Activated CD8-positive, alpha-beta memory T cell treated with anti-CD3 and anti-CD28 coated beads, Interleukin-2, amount 50 U/mL, for 4 hours (primary cell): ENCODE data around the gene METTL1.

Experiments
- DNase-seq: peaks from one replicate; pipeline ENCODE4 v3.0.0-alpha.2; 2020

Gene METTL1

DNA sequence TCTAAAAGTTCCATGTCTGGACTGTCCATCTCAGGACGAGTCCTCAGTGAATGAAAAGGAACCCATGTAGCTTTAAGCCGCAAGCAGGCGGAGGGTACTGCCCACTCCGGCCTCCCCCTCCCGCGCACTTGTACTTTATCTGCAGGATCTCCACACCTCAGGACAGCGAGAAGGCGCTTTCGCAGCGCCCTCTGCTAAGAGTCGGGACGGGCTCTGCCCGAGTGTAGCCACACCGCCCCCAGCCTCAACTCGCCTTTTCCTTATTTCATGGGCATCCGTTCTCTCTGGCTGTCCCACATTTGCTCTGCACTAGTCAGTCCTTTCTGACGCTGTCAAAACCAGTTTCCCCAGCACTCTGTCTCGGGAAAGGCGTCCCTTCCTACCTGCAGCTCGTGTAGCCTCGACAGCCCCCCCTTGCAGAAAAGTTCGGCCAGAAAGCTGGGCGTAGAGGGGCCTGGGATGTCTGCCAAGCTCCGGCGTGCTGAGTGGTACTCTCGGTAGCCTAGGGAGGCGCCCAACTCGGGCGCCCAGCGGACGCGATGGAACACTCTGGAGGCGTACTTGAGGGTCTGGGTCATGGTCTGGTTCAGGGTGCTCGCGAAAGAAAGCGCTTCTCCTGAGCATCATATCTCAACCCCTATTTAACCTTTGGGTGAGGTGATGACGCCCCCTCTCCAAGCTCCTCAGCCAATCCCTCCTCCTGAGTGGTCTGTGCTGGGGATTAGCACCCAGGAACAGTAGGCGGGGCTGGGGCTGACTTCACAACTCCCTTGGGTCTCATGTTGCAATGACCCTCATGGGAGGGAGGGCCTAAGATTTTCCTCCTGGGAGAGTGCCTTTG lies 5.2 kb downstream of the METTL1 start, which contains the start of gene CYP27B1:
Gene CYP27B1 (minus strand): TSS at position 615 of the 841 bp plus-strand sequence. CDS start 37 bp downstream, at position 578.
- DNase-seq = no peak

GRCh38 chr12:57765698-57766463 lies 6.0 kb downstream of the METTL1 start:
- no peak for DNase-seq

GRCh38 chr12:57765003-57765697 lies 6.8 kb downstream of the METTL1 start:
- DNase-seq = peak; percentile 67

GRCh38 chr12:57764662-57765002 lies 7.3 kb downstream of the METTL1 start:
- no peak for DNase-seq

DNA sequence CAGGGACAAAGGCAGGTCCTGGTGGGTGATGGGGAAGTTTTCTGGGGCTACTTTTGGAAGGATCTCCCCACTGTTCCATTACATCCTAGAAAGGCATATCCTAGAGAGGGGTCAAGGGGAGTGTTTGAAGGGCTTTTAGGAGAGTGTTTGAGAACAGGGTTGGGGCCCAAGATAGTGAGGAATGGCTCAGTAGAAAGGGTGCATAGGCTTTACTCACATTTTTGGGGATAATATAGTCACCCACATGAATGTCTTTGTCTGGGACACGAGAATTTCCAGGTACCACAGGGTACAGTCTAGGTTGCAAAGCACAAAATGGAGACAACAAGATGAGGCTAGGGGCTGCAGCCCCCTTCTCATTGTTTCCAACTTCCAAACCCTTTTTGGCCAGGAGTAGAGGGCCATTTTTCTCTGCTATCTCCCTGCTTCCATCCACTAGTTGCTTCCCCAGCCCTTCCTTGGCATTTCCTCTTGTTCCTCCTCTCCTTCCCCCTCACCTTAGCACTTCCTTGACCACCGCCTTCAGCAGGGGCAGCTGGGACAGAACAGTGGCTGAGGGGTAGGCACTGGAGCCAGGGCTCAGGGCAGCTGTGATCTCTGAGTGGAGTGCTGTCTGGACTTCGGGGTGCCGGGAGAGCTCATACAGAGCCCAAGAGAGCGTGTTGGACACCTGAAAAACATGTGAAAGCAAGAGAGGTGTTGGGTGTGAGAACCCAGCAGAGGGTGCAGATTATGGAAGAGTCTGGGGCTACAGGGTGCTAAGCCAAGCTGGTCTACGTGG lies 7.8 kb downstream of the METTL1 start:
- DNase-seq = no peak

DNA sequence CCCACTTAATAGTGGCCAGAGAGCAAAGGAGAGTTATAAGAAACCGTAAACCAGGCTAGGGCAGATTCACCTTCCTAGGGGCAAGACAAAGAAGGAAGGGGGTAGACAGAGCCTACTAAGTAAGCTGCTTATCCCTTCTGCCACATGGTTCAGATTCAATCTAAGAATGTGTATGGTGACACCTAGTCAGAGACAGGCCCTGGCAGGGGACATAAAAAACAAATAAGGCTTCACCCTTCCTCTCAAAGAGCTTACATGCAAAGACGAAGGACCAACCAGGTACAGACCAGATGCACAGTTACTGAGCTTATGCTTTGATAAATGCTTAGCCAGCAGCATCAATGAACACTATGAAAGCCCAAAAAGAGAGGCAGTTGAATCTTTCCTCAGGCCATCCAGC lies 9.4 kb downstream of the METTL1 start:
- no peak for DNase-seq

GRCh38 chr12:57761391-57761998 lies 10.4 kb downstream of the METTL1 start:
- DNase-seq = no peak

DNA sequence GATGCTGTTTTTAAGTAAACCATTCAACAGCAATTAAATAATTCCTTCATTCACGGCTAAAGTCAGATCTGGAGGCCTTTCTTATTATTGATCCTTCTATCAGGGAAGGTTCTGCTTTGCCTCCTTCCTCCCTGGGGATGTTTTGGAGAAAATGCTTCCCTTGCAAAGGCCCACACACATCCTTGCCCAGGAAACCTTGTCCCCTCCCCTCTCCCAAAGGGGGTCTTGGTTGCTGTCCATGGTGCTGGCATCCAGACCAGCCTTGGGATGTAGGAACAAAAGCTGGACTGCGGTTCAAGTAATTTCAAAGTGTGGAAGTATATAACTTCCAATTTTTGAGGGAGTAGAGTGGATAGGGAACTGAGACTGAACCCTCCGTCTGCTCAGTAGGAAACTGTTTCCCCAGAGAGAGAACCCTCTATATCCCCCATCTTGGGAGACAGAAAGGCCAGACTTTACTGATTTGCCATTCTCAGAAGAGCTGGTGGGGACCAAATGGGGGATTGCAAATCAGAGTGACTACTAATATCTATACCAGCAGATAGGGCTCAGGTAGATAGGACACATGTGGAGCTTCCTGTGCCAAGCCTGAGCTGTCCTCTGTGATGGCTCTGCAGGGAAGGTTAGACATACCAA lies 11.4 kb downstream of the METTL1 start:
- no peak for DNase-seq

GRCh38 chr12:57759360-57759980 lies 12.4 kb downstream of the METTL1 start:
- peak; percentile 46 for DNase-seq

DNA sequence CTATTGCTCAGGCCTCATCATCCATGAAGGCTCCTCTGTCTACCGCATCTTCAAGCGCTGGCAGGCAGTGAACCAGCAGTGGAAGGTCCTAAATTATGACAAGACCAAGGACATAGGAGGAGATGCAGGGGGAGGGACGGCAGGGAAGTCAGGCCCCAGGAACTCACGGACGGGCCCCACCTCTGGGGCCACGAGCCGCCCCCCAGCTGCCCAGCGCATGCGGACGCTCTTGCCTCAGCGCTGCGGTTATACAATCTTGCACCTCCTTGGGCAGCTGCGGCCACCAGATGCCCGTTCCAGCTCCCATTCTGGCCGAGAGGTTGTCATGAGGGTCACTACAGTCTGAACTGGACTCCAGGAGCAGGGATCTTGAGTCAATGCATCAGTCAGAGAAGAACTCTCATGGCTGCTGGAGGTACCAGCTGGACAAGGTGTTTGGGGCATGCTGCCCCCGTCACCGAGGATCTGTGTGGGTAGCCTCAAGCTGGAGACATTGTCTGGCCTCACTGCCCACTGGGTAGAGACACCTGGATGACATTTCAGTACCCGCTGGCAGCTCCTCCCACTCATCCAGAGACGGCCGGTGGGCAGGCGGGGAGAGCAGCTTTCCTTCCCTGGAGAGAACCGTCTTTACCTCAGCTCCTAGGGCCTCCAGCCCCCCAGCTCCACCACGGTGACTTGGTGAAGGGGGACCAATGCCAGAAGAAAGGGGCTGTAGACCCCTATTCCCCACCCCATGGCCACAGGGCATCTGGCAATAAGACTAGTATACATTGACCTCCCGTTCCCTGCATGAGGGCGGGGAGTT lies 13.1 kb downstream of the METTL1 start:
- DNase-seq = no peak

- no peak for DNase-seq
Measured at GRCh38 chr12:57757771-57758170, 14.1 kb downstream of the METTL1 start.

- peak; percentile 72 for DNase-seq
Measured at GRCh38 chr12:57756406-57757341, 15.2 kb downstream of the METTL1 start.

GRCh38 chr12:57755454-57756372 lies 16.2 kb downstream of the METTL1 start:
- DNase-seq = peak; percentile 45

GRCh38 chr12:57755194-57755453 lies 16.8 kb downstream of the METTL1 start:
- DNase-seq = no peak

DNA sequence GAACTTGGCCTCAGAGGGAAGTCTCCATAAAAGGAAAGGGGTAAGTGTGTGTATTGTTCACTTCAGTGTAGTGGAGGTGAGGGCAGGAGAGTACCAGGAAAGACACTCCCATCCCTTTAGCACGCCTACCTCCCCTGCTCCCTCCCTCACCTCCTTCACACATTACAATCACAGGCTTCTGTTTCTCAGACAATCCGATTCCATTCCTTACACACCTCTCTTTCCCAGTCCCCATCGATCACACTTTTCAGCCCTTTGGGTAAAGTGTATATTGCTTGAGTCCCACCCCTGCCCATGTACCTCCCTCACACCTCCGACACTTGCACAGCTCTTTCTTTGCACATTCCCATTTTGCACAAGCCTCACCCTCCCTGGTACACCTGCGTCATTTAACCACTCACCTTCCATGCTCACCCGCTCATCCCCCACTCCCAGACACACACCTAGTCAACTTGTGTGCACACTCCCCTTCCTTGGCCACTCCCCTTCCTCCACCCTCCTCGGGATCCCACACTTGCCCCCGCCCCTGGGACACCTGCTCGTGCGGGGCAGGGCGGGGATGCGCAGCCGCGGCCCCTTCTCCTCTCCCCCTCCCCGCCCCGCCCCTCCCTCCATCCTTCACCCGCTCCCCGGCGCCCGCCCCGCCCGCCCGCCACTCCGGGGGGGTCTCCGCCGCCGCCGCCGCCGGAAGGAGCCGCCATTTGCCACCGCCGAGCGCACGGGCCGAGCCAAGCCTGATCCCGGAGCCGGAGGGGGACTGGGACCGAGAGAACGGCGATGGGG lies 17.3 kb downstream of the METTL1 start, which contains the start of gene MARCHF9:
Gene MARCHF9 (plus strand): TSS at position 693 of the 783 bp plus-strand sequence. CDS start 426 bp downstream, outside the sequence.
- peak; percentile 81 for DNase-seq

DNA sequence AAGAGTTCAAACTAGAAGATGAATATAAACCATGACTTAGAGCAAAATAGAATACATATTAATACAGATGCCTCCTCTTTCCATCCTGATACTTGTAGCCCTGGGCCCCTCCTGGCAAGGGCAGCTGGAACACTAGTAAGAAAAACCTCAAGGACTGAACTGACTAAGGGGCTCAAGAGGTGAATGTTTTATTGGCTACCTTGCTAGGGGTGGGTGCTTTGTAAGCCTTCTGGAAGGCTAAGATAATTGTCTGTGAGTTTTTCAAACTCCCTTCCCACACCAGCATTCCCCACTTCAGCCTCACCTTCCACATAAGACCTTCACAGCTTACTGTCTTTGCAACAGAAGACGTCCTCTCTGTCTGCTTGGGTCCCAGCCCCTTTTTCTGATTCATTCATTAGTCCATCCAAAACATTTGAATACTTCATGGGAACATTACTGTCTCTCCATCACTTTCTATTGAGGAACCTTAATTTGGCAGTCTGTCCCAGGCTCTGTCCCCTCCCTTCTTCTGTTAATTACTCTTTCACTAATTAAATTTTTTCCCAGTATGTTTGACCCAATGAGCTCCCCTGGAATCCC lies 18.1 kb downstream of the METTL1 start:
- DNase-seq = no peak

- no peak for DNase-seq
Measured at GRCh38 chr12:57752668-57753000, 19.3 kb downstream of the METTL1 start.
